Testis (tissue), 2 donors: ENCODE measurements around the gene TRMT10C.

ENCODE experiments used
- POLR2A ChIP-seq: fragments of 450-650 bp; IDR thresholded peaks from one replicate; pipeline ENCODE4 v1.6.1; 2017; ENCODE audit warnings: antibody characterized with exemption, mild to moderate bottlenecking, moderate library complexity
- TF ChIP-seq, protein P1 (sequence below), 3 experiments: fragments of 450-650 bp in 2 of 3; fragments of 200-600 bp in 1 of 3; sonication (generic) in 1 of 3; IDR thresholded peaks; one replicate each; pipeline ENCODE4 v1.5.1; 2016 to 2019; ENCODE audit warnings: antibody characterized with exemption in 3 of 3, mild to moderate bottlenecking in 2 of 3, moderate library complexity in 1 of 3

DNA sequence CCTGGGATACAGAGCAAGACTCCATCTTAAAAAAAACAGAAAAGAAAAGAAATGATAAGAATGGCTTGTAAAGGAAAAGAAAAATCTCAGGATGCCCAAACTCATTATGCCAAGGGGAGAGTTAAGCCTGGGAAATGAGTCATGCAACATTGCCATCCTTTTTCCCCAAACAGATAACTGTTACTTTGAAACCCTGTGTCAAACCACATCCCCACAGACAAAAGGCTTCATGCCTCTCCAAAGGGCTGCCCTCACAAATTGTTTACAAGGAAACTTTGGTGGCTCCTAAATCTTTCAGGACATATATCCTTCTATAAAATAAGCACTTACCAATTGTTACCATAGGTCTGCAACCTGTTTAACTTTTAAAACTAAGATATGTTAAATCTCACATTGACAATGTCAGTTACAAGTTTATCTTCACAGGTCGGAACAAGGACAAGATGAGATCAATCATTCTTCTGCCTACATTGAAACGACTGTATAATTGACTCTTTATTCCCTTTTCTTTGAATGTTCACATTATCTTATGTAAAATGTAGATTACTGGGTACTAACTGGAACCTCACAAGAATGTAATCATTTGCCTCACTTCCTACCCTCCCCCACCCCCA, 30.1 kb upstream of the TRMT10C start:
- TF ChIP-seq, protein P1, sequence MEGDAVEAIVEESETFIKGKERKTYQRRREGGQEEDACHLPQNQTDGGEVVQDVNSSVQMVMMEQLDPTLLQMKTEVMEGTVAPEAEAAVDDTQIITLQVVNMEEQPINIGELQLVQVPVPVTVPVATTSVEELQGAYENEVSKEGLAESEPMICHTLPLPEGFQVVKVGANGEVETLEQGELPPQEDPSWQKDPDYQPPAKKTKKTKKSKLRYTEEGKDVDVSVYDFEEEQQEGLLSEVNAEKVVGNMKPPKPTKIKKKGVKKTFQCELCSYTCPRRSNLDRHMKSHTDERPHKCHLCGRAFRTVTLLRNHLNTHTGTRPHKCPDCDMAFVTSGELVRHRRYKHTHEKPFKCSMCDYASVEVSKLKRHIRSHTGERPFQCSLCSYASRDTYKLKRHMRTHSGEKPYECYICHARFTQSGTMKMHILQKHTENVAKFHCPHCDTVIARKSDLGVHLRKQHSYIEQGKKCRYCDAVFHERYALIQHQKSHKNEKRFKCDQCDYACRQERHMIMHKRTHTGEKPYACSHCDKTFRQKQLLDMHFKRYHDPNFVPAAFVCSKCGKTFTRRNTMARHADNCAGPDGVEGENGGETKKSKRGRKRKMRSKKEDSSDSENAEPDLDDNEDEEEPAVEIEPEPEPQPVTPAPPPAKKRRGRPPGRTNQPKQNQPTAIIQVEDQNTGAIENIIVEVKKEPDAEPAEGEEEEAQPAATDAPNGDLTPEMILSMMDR (IDR thresholded peaks at IDR 0.05) = no peak
- no peak for TF ChIP-seq POLR2A
